ENCODE data around the gene SGMS2.

SGMS2 gene

DNA sequence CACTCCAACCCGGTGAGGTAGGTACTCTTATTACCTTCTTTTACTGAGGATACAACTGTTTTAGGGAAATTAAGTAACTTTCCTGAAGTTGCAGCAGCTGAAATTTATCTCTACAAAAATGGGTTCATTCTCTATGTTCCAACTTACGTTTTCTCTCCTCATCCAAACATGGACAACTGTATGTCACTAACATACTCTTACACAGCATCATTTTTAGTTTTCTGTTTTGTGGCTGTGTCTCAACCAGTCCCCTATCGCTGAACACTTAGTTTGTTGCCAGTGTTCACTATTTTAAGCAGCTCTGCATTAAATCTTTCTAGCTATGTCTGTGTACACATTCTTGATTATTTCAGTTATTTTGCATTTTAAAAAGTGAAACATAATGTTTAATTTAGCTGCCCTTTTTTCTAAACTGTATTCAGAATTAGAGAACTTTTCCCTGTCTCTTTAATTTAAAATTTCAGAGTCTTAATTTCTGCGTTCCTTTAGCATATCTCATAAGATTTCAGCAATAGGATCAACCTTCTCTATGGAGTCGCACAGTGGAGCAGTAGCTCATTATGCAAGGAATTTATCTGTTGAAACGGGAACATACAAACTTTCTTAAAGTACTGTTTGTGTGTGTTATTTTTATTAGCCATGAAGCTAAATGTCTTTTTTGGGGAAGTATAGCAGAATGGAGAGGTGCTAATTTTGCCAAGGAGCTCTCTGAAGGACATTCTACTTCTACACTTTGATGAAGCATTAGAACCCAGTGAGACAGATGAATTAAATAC is 3.8 kb downstream of the SGMS2 start:
- no peak for DNase-seq (ENCODE audit: low read depth)

DNA sequence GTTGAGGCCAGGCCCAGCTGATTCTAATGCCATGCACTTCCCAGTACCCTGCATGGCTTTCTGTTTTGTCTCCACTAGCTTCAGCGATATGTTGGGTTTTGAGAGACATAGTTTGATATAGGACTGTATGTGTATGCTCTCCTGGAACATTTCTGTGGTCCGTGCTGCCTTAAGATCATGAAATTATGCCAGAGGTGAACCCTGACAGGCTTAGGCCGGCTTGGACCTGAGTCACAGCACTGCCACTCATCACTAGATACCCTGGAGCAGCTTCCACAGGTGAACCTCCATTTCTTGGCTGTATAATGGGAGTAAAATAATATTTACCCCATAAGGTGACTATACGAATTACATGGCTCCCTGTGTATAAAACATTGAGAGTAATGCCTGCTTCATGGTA is 6.4 kb downstream of the SGMS2 start:
- DNase-seq (ENCODE audit: low read depth), result no peak

DNA sequence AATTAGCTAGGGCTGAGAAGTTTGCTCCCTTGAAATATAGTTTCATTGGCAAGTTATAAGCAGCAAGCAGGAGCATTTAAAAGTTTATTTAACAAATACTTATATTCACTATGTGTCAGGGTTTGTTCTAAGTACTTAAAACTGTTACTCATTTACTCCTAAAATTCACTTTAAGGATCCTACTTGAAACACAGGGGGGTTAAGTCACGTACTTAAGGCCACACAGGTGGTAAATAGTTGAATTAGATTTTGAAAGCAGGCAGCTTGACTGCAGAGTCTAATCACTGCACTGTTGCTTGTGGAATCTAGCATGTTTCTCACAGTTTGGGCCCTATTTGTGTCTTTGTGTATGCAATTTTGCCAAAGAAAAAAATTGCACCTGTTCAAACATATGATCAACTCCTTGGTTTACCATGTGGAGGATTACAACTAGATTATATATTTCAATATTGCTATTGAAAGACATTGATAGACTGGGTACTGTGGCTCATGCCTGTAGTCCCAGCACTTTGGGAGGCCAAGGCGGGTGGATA is 7.6 kb downstream of the SGMS2 start:
- no peak for DNase-seq (ENCODE audit: low read depth)

DNA sequence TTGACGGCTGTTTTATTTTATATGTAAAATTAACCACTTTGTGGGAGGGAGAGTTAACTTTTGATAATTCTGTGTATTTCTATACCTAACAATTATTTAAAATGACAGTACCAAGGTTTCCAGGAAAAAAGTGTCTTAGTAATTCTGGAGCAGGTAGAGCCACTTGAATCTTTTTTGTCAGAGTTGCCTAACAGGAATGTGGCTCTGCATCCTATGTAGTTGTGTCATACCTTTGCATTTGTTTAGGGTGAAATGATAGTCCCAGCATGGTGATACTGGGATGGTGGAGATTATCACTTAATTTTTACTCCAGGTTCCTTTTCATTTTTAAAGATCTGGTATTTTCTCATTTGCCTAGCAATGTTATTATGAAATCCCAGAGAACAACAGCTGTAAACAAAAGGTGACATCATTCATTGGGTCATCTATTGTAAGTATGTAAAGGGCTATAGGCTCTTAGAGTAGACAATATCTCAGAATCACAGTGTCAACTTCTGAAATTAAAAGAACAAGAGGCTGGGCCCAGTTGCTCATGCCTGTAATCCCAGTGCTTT is 9.6 kb downstream of the SGMS2 start:
- DNase-seq (ENCODE audit: low read depth), result no peak

DNA sequence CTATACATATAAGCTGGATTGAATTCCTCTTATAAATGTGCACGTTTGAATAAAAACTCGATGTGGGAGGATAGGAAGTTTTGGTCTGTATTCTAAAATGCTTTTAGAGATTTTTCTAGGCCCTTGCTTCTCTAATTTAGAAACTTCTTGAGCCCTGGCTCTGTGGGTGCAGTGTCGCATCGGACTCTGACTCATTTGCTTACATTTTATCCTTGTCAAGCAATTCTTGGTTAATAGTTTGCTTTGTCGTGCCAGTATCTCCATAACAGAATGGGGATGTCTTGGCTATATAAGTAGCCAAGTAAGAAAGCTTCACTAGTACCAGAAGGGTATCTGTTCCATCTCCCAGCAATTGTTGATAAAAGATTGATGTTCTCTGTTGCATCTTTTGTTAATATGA is 10.7 kb downstream of the SGMS2 start:
- peak; percentile 58 for DNase-seq (ENCODE audit: low read depth)

GRCh38 chr4:107837317-107837716 is 12.6 kb downstream of the SGMS2 start:
- no peak for DNase-seq (ENCODE audit: low read depth)

DNA sequence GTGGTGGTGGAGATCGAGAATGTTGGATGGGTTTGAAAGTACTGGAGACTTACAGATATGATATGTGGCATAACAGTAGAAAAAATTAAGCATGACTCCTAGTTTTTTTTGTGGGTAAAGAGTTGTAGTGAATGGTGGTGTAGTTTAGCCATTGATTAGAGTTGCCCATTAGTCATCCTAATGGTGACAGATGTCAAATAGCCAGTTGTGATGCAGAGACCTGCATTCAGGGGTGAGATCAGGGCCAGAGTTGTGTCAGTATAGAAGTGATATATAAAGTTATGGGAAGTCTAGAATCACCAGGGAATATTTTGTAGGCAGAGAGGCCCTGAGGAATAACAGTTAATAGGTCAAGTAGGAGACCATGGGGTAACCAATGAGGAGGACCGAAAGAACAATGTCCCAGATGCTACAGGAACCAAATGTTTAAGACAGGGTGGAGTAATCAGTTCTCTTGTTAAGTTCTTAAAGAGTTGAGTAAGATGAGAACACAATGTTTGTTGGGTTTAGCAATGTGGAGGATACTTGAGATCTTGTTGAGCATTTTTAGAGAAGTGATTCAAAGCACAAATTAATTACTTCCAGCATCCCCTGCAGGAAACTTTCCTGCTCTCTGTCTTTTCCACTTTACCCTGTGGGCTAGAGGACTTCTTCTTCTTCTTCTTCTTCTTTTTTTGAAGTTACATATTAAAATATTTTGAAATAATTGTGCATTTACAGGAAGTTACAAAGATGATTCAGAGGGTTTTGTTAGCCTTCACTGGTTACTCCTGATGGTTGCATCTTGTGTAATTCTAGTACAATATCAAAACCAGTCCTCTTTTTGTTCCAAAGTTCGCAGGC is 13.3 kb downstream of the SGMS2 start:
- peak; percentile 26 for DNase-seq (ENCODE audit: low read depth)

GRCh38 chr4:107838861-107839565 is 14.3 kb downstream of the SGMS2 start:
- peak; percentile 40 for DNase-seq (ENCODE audit: low read depth)

DNA sequence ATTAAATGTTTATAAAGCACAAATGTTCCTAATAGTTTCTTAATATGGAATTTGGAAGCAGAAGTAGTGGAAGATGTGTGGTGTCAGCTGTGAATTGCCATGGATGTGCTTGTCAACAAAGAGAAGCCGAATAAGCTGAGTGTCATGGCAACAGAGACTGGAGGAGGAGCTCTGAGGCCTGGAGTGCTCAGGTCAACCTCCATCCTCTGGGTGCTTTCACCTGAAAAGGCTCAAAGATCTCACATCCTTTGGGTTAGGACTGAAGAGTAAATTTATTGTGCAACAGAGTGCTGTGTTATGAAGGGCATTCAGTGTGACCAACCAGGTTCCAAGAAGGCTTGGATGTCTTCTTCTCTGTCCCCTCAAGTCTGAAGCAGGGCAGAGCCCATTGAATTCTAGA is 18.7 kb downstream of the SGMS2 start:
- no peak for DNase-seq (ENCODE audit: low read depth)

GRCh38 chr4:107845681-107846080 is 20.9 kb downstream of the SGMS2 start:
- DNase-seq (ENCODE audit: low read depth), result no peak

- DNase-seq (ENCODE audit: low read depth), result no peak
These were observed 25.7 kb downstream of the SGMS2 start for GRCh38 chr4:107850438-107850837.

DNA sequence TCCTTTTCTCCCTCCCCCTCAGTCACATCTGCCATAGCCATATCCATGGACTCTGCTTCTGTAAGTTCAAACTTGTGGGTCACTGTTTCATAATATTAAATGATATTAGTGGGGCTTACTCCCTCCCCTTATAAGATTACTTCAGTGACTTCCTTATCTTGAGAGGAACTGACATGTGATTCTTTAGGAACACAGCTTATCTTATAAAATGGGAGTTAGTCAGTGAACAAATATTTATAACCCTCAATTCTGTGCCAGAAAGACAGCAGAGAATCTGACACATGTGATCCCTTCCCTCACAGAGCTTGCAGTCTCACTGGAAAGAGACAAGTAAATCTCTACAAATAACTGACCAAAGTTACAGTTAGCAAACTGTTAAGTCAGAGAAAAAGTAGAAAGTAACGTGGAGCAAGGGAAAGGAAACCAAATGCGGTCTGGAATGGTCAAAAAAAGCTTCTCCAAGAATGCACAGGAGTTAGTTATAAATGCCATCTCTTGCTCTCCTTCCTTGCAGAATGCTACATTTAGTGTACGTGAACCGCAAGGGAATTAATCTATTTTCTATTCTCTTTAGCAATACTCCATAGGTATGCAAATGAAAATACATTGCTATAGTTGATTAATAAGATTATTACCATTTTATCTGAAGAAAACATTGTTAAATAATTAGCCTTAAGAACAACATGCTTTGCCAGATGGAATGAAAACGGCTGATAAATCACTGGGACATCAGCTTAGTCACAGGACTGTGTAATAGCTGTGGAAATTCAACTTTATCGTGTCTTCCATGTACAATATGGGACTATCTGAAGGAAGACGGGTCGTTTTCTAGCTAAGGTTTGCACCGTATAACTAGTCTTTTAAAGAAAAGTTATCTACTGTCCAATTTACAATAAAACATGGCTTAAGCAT is 29.0 kb downstream of the SGMS2 start:
- DNase-seq (ENCODE audit: low read depth), result peak; percentile 78

- peak; percentile 51 for DNase-seq (ENCODE audit: low read depth)
These were observed 29.8 kb downstream of the SGMS2 start for GRCh38 chr4:107854356-107855022.

GRCh38 chr4:107855723-107856122 is 31.0 kb downstream of the SGMS2 start:
- peak; percentile 40 for DNase-seq (ENCODE audit: low read depth)

DNA sequence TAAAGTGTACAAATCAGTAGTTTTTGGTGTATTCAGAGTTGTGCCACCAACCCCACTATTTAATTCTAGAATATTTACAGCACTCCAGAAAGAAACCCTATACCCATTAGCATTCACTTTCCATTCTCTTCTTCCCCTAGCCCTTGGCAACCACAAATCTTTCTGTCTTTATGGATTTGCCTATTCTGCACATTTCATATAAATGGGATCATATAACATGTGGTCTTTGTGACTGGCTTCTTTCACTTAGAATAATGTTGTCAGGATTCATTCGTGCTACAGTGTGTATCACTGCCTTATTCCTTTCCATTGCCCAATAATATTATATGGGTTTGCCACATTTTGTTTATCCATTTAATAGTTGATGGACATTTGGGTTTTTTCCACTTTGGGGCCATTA is 32.2 kb downstream of the SGMS2 start:
- DNase-seq (ENCODE audit: low read depth), result no peak

- no peak for DNase-seq (ENCODE audit: low read depth)
These were observed 33.0 kb downstream of the SGMS2 start for GRCh38 chr4:107857741-107858140.

- DNase-seq (ENCODE audit: low read depth), result no peak
These were observed 33.5 kb downstream of the SGMS2 start for GRCh38 chr4:107858158-107858742.

- peak; percentile 43 for DNase-seq (ENCODE audit: low read depth)
These were observed 37.9 kb downstream of the SGMS2 start for GRCh38 chr4:107862658-107863057.

GRCh38 chr4:107863416-107863815 is 38.7 kb downstream of the SGMS2 start:
- DNase-seq (ENCODE audit: low read depth), result no peak

- DNase-seq (ENCODE audit: low read depth), result peak; percentile 50
These were observed 39.2 kb downstream of the SGMS2 start for GRCh38 chr4:107863850-107864371.
